Activated CD4-positive, alpha-beta T cell treated with anti-CD3 and anti-CD28 coated beads, Interleukin-2, amount 10 ng/mL, durations not matched to agents 7 days and 5 days (primary cell): ENCODE measurements around the gene ANXA4. TPM values are rescaled to one million over a fixed set of nuclear protein-coding genes. Genes with fewer than 3 reads are reported as not detected.
"Not testable (repeated sequence)": the region's sequence is repeated elsewhere in the genome, so short reads cannot be mapped to it uniquely, and the experiment has no call there.

ENCODE experiments used
- CTCF ChIA-PET: fragments of 350-600 bp; sonication (Branson Sonifier 250); formaldehyde crosslinking; loops from one replicate; lab custom pipeline; 2021; ENCODE audit warnings: antibody characterized with exemption; lab: Charles Lee
- POLR2A ChIA-PET: fragments of 350-600 bp; sonication (Branson Sonifier 250); formaldehyde crosslinking; loops from one replicate; lab custom pipeline; 2021; ENCODE audit warnings: antibody characterized with exemption; lab: Charles Lee
- DNase-seq: peaks from one replicate; pipeline ENCODE4 v3.0.0-alpha.2; 2020
- H3K27ac Mint-ChIP-seq: one replicate; pipeline ENCODE4 v1.8.0; 2021; ENCODE audit warnings: mild to moderate bottlenecking, moderate library complexity, mixed read lengths
- H3K27me3 Mint-ChIP-seq: one replicate; pipeline ENCODE4 v1.8.0; 2021; ENCODE audit warnings: mixed read lengths
- H3K36me3 Mint-ChIP-seq: one replicate; pipeline ENCODE4 v1.8.0; 2021; ENCODE audit warnings: low read depth, mixed read lengths
- H3K4me1 Mint-ChIP-seq: one replicate; pipeline ENCODE4 v1.8.0; 2021; ENCODE audit warnings: mixed read lengths
- H3K4me3 Mint-ChIP-seq: one replicate; pipeline ENCODE4 v1.8.0; 2021; ENCODE audit warnings: mild to moderate bottlenecking, moderate library complexity, mixed read lengths
- H3K9me3 Mint-ChIP-seq: one replicate; pipeline ENCODE4 v1.8.0; 2021; ENCODE audit warnings: mixed read lengths
- total RNA-seq, 2 experiments: library from RNA; stranded (reverse); gene quantifications; one replicate each; pipeline ENCODE4 v1.2.3, GENCODE V29; 2021

The ANXA4 gene
- total RNA-seq, 2 experiments from 2014 or later: 70.6 to 75.9 TPM

DNA sequence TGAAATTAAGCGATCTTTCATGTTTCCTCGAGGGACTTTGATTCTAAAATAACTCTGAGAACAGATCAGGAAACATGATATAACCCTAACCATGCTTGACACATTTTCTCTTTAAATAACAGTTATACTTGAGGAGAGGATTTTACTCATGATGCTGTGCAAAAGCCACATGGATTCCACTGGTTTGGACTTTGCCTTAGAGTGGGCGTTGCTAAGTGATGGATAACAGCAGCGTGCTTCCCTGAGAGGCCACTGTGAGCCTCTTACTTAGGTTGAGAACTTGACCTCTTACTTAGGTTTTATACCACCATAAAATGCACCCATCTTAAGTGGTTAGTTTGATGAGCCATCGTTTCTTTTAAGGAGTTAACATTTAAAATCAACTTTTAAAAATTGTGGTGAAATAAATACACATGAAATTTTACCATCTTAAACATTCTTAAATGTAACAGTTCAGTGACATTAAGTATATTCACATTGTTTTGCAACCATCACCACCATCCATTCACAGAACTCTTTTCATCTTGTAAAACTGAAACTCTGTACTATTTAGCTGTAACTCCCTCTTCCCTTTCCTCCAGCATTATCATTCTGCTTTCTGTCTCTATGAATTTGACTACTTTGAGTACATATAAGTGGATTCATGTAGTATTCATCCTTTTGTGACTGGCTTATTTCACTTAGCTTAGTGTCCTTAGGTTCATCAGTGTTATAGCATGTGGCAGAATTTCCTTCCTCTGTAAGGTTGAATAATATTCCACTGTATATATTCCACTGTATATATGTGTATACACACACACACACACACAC lies 22.6 kb downstream of the ANXA4 start:
- H3K4me1 Mint-ChIP-seq: peaks cover 58% of the 10 kb centered on the region

DNA sequence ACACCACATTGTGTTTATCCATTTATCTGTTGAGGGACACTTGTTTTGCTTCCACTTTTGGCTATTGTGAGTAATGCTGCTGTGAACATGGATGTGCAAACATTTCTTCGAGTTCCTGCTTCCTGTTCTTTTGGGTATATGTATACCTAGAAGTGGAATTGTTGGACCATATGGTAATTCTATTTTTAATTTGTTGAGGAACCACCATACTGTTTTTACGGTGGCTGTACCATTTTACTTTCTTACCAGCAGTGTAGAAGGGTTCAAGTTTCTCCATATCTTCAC lies 23.1 kb downstream of the ANXA4 start:
- Mint-ChIP-seq H3K9me3 (no peaks in the 10 kb centered on the region), H3K4me1 (peaks cover 63% of the 10 kb centered on the region), H3K36me3 (peaks cover 28% of the 10 kb centered on the region), H3K27me3 (no peaks in the 10 kb centered on the region), H3K27ac (peak overlapping the region; percentile 27), H3K4me3 (no peak overlapping the region)
- CTCF ChIA-PET: no interaction called here
- POLR2A ChIA-PET: no interaction called here
- no peak for DNase-seq

More for the DNA sequence above, 22.6 kb downstream of the ANXA4 start:
- ChIA-PET CTCF (no interaction called here), POLR2A (no interaction called here)
- Mint-ChIP-seq H3K36me3 (peaks cover 28% of the 10 kb centered on the region), H3K9me3 (no peaks in the 10 kb centered on the region), H3K4me3 (no peak overlapping the region), H3K27ac (peak overlapping the region; percentile 27), H3K27me3 (no peaks in the 10 kb centered on the region)
- DNase-seq: no peak

DNA sequence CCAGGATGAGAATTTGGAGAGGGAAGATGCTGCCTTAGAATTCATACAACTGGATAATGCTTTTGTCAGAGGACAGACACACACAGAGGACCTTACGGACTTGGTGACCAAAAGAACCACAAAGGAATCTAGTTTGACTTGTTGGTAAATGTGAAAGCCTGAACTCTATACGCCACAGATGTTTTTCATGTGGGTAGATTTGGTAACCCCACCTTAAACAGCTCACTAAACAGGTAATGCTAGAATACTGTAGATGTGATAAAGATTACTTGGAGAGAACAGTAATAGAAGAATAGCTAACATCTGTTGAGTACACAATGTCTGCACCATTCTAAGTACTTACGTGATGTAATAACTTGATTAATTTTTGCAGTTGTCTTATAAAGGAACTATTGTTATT lies 24.1 kb downstream of the ANXA4 start:
- ChIA-PET POLR2A (interaction anchor here (0.9 kb wide), 1 partner anchor 9 kb away, joined by 3 read pairs; no protein-coding TSS in a partner anchor), CTCF (interaction anchor here (0.5 to 3.0 kb wide), 5 partner anchors 7 to 432 kb away, joined by 3 to 7 read pairs (median 3); no protein-coding TSS in a partner anchor)
- H3K9me3 Mint-ChIP-seq: no peaks in the 10 kb centered on the region
- no peak for DNase-seq
- peaks cover 28% of the 10 kb centered on the region for H3K36me3 Mint-ChIP-seq
- peak overlapping the region; percentile 0 for H3K27ac Mint-ChIP-seq
- no peak overlapping the region for H3K4me3 Mint-ChIP-seq
- H3K4me1 Mint-ChIP-seq: peaks cover 69% of the 10 kb centered on the region
- H3K27me3 Mint-ChIP-seq: no peaks in the 10 kb centered on the region

DNA sequence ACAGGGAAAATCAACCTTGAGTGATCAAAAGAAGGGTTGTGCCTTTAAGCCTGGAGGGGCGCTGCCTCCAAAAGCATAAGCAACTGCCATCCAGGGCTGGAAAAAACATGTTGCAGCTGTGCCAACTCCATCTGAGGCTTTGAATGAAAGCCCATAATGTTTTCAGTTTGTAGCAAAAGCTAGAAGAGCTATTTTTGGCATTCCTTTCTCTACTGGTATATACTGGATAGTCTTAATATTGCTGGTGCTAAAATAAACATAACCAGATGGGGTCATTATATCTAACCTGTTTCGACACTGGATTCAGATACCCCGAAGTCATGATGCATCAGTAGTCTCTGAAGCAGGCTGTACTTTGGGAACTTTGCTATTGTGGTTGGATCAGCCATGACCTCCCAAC lies 25.1 kb downstream of the ANXA4 start:
- Mint-ChIP-seq H3K36me3 (peaks cover 29% of the 10 kb centered on the region), H3K9me3 (no peaks in the 10 kb centered on the region), H3K27ac (no peak overlapping the region), H3K4me1 (peaks cover 78% of the 10 kb centered on the region), H3K4me3 (no peak overlapping the region), H3K27me3 (no peaks in the 10 kb centered on the region)
- DNase-seq: no peak
- ChIA-PET CTCF (interaction anchor here (0.6 to 3.0 kb wide), 7 partner anchors 8 to 60 kb away, joined by 3 to 7 read pairs (median 3); no protein-coding TSS in a partner anchor), POLR2A (interaction anchor here (0.9 kb wide), 1 partner anchor 8 kb away, joined by 3 read pairs; no protein-coding TSS in a partner anchor)

DNA sequence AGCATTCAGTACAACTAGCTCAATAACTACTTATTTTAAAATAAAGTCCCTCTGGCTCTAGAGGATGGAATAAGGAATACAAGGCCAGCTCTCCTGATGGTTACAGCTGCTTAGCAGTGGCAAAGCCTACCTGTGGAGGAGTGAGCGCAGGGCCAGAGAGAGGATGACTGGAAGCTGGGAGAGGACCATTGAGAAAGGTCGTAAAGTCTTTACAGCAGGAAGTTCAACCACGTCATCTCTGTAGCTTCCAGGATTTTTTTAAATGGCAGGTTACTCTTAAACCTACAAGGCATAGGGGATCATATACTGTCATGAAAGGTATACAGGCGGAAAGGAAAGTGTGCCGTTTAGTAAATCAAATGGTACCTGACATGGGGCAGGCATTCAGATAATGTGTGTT lies 26.3 kb downstream of the ANXA4 start:
- ChIA-PET CTCF (interaction anchor here (1.0 to 3.0 kb wide), 7 partner anchors 10 to 59 kb away, joined by 3 to 7 read pairs (median 3); no protein-coding TSS in a partner anchor), POLR2A (no interaction called here)
- no peaks in the 10 kb centered on the region for H3K9me3 Mint-ChIP-seq
- peaks cover 79% of the 10 kb centered on the region for H3K4me1 Mint-ChIP-seq
- H3K27ac Mint-ChIP-seq: peak overlapping the region; percentile 34
- no peak overlapping the region for H3K4me3 Mint-ChIP-seq
- peaks cover 22% of the 10 kb centered on the region for H3K36me3 Mint-ChIP-seq
- no peak for DNase-seq
- H3K27me3 Mint-ChIP-seq: no peaks in the 10 kb centered on the region

DNA sequence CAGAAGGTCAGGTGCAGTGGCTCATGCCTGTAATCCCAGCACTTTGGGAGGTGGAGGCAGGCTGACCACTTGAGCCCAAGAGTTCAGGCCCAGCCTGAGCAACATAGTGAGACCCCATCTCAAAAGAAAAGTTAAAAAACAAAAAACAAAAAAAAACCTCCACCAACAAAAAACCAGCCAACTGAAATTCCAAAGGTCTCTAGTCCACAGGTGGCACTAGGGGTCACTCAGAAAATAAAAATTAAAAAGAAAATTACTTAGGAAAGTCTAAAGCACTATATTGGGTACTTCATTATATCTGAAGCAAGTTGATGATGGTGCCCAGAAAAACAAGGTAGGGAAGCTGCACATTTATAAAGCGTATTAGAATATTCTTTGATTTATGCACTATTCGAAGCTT lies 26.9 kb downstream of the ANXA4 start:
- H3K4me1 Mint-ChIP-seq: peaks cover 80% of the 10 kb centered on the region
- CTCF ChIA-PET: interaction anchor here (2.1 to 3.0 kb wide), 2 partner anchors 10 to 44 kb away, joined by 5 to 7 read pairs; no protein-coding TSS in a partner anchor
- no peak for DNase-seq
- H3K27me3 Mint-ChIP-seq: no peaks in the 10 kb centered on the region
- POLR2A ChIA-PET: no interaction called here
- H3K27ac Mint-ChIP-seq: peak overlapping the region; percentile 88
- H3K4me3 Mint-ChIP-seq: no peak overlapping the region
- no peaks in the 10 kb centered on the region for H3K9me3 Mint-ChIP-seq
- peaks cover 21% of the 10 kb centered on the region for H3K36me3 Mint-ChIP-seq

DNA sequence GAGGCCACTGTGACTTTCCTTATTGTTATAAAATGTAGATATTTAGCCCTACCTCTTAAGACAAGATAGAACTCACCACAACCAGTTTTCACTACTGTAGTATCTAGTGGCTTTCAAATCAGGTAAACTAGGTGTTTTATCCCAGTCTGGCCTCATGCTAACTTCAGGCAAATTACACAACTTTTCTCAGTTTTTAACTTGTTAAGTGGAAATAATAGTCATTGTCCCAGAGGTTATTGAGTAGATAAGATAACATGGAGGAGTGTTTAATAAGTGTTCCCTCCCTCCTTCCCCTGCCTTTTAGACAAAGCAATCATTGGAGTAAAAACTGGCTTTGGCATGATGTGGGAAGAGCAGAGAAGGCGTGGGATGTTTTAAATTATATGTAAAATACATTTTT lies 27.3 kb downstream of the ANXA4 start:
- ChIA-PET CTCF (interaction anchor here (0.9 kb wide), 1 partner anchor 11 kb away, joined by 3 read pairs; no protein-coding TSS in a partner anchor), POLR2A (no interaction called here)
- Mint-ChIP-seq H3K36me3 (peaks cover 21% of the 10 kb centered on the region), H3K4me3 (no peak overlapping the region), H3K27ac (peak overlapping the region; percentile 88), H3K9me3 (no peaks in the 10 kb centered on the region), H3K4me1 (peaks cover 78% of the 10 kb centered on the region), H3K27me3 (no peaks in the 10 kb centered on the region)
- no peak for DNase-seq

DNA sequence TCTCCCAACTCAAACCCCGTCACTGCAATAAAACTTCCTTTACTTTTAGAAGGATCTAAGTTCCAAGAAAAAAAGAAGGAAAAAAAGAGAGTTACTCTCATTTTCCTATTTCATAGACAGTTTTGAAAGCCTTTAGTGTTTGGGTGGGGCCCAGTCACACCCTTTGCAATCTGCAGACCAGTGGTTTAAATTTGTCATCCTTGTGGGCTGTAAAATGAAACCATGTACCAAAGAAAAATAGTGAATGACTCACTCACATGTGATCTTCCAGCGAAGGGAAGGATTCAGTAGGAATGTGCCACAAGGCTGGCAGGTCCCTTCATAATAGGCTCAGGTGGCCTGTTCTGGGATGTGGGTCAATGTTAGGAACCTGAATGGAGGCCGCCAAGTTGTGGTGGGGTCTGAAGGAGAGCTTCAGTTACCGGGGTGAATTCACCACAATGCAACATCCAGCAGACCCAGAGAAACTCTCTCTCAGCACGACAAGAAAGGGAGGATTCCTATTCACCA lies 28.3 kb downstream of the ANXA4 start:
- Mint-ChIP-seq H3K27ac (peak overlapping the region; percentile 79), H3K27me3 (no peaks in the 10 kb centered on the region), H3K4me1 (peaks cover 78% of the 10 kb centered on the region), H3K4me3 (peak overlapping the region; percentile 8), H3K9me3 (no peaks in the 10 kb centered on the region), H3K36me3 (peaks cover 17% of the 10 kb centered on the region)
- peak; percentile 43 for DNase-seq
- POLR2A ChIA-PET: no interaction called here
- CTCF ChIA-PET: interaction anchor here (0.9 to 1.3 kb wide), 3 partner anchors 12 to 45 kb away, joined by 3 to 4 read pairs (median 3); no protein-coding TSS in a partner anchor

DNA sequence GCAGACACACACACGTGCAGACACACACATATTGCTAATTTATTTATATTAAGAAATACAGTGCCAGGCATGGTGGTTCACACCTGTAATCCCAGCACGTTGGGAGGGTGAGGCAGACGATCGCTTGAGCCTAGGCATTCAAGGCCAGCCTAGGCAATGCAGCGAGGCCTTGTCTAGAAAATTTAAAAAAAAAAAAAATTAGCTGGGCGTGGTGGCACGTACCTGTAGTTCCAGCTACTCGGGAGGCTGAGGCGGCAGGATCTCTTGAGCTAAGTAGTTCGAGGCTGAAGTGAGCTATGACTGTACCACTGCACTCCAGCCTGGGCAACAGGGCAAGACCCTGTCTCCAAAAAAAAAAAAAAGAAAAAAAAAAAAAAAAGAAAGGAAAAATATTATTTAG lies 28.8 kb downstream of the ANXA4 start:
- no peak overlapping the region for H3K4me3 Mint-ChIP-seq
- no peaks in the 10 kb centered on the region for H3K27me3 Mint-ChIP-seq
- H3K9me3 Mint-ChIP-seq: no peaks in the 10 kb centered on the region
- ChIA-PET CTCF (interaction anchor here (0.9 to 1.3 kb wide), 2 partner anchors 33 to 46 kb away, joined by 3 to 4 read pairs; no protein-coding TSS in a partner anchor), POLR2A (interaction anchor here (0.6 kb wide), 1 partner anchor 37 kb away, joined by 3 read pairs; no protein-coding TSS in a partner anchor)
- peak overlapping the region; percentile 79 for H3K27ac Mint-ChIP-seq
- DNase-seq: no peak
- H3K4me1 Mint-ChIP-seq: peaks cover 78% of the 10 kb centered on the region
- peaks cover 19% of the 10 kb centered on the region for H3K36me3 Mint-ChIP-seq

DNA sequence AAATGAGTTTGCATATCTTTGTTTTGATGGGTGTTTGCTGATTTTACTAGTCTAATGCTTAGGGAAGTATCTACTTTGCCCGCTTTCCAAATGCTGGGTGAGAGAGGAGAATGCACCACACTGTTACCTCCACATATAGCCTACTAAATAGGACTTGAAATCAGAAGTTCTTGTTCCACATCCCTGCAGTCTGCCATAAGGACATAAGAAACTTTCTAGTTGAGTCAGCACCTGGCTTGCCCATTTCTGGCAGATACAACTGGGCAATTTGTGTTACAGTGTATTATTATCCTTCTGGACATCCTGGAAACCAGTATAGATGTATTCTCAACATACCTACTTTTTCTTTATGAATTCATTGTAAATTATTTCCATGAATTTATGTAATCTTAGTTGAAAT lies 29.5 kb downstream of the ANXA4 start:
- no peaks in the 10 kb centered on the region for H3K27me3 Mint-ChIP-seq
- H3K27ac Mint-ChIP-seq: peak overlapping the region; percentile 61
- H3K36me3 Mint-ChIP-seq: peaks cover 21% of the 10 kb centered on the region
- DNase-seq: no peak
- POLR2A ChIA-PET: interaction anchor here (0.6 kb wide), 1 partner anchor 38 kb away, joined by 3 read pairs; no protein-coding TSS in a partner anchor
- peaks cover 74% of the 10 kb centered on the region for H3K4me1 Mint-ChIP-seq
- H3K4me3 Mint-ChIP-seq: no peak overlapping the region
- peaks cover 3% of the 10 kb centered on the region for H3K9me3 Mint-ChIP-seq
- CTCF ChIA-PET: no interaction called here

DNA sequence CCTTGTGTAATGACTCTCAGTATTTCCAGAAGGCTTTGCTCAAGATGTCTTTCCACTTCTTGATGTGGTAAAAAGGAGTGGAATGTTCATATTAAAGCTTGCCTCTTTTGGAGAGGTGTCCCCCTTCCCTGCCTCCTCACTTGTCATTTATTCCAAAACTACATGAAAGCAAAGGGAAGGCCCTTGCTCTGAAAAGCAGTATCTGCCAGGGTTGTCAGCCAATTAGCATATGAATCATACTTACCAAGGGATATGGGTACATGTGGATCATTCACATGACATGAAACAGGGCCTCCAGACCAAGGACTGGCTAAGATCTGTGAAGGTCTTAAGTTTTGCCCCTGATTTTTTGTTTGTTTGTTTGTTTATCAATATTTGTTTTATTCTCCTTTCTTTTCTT lies 31.3 kb downstream of the ANXA4 start:
- CTCF ChIA-PET: interaction anchor here (1.1 kb wide), 1 partner anchor 31 kb away, joined by 3 read pairs; the partner anchor contains the start of gene ANXA4
- Mint-ChIP-seq H3K27me3 (no peaks in the 10 kb centered on the region), H3K36me3 (peaks cover 27% of the 10 kb centered on the region), H3K4me3 (no peak overlapping the region), H3K4me1 (peaks cover 65% of the 10 kb centered on the region), H3K27ac (peak overlapping the region; percentile 83), H3K9me3 (peaks cover 11% of the 10 kb centered on the region)
- DNase-seq: no peak
- POLR2A ChIA-PET: no interaction called here

DNA sequence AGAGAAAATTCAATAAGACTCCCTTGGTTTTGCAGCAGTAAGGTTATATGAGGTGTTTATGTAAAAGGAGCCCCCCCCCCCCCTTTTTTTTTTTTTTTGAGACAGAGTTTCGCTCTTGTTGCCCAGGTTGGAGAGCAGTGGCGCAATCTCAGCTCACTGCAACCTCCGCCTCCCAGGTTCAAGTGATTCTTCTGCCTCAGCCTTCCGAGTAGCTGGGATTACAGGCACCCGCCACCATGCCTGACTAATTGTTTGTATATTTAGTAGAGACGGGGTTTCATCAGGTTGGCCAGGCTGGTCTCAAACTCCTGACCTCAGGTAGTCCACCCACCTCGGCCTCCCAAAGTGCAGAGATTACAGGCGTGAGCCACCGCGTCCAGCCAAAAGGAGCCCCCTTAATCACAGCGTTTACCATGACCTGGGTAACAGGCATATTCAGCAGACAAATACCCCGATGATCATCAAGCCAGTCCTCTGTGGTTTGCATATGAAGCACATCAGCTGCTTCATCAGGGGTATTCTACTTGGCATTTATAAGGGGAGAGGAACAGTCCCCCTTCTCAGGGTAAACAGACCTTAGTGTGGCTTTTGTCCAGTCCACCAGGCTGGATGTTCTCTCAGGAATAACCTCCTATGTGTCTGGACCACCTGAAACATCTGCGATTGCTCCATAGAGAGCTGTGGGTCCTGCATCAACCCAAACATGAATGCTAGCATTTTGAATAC lies 32.5 kb downstream of the ANXA4 start:
- H3K4me3 Mint-ChIP-seq: peak overlapping the region; percentile 45

More for the DNA sequence above, 32.5 kb downstream of the ANXA4 start:
- H3K27me3 Mint-ChIP-seq, DNase-seq: not testable (repeated sequence)
- Mint-ChIP-seq H3K27ac (peak overlapping the region; percentile 80), H3K36me3 (peaks cover 24% of the 10 kb centered on the region), H3K4me1 (peaks cover 59% of the 10 kb centered on the region), H3K9me3 (peaks cover 11% of the 10 kb centered on the region)
- ChIA-PET POLR2A (interaction anchor here (0.6 kb wide), 3 partner anchors 8 to 52 kb away, joined by 3 to 4 read pairs (median 3); no protein-coding TSS in a partner anchor), CTCF (interaction anchor here (0.7 to 1.5 kb wide), 4 partner anchors 12 to 125 kb away, joined by 3 to 4 read pairs (median 3); no protein-coding TSS in a partner anchor)
